Activated CD4-positive, alpha-beta T cell treated with anti-CD3 and anti-CD28 coated beads, Interleukin-2, amount 10 ng/mL, durations not matched to agents 24 days and 14 days (primary cell): ENCODE results near the gene S100A4. TPM values are rescaled to one million over a fixed set of nuclear protein-coding genes. Genes with fewer than 3 reads are reported as not detected.

Experiments
- DNase-seq: peaks from one replicate; pipeline ENCODE4 v3.0.0; 2022
- H3K27ac Mint-ChIP-seq: one replicate; pipeline ENCODE4 v1.8.0; 2022; ENCODE audit warnings: mild to moderate bottlenecking, mixed read lengths
- H3K27me3 Mint-ChIP-seq: one replicate; pipeline ENCODE4 v1.8.0; 2022; ENCODE audit warnings: mixed read lengths
- H3K36me3 Mint-ChIP-seq: one replicate; pipeline ENCODE4 v1.8.0; 2022; ENCODE audit warnings: low read depth, mild to moderate bottlenecking, mixed read lengths
- H3K4me1 Mint-ChIP-seq: one replicate; pipeline ENCODE4 v1.8.0; 2021; ENCODE audit warnings: mixed read lengths
- H3K4me3 Mint-ChIP-seq: one replicate; pipeline ENCODE4 v1.8.0; 2022; ENCODE audit warnings: mild to moderate bottlenecking, moderate library complexity, mixed read lengths
- H3K9me3 Mint-ChIP-seq: one replicate; pipeline ENCODE4 v1.8.0; 2021; ENCODE audit warnings: mixed read lengths
- intact Hi-C: fragments of 100-400 bp; cut with micrococcal nuclease; formaldehyde crosslinking; loops from one replicate; pipeline ENCODE4 v1.15.1; 2023
- total RNA-seq: library from RNA; stranded (reverse); gene quantifications from 2 replicates; pipeline ENCODE4 v1.2.3, GENCODE V29; 2022

S100A4 gene
- total RNA-seq, 1 donor from 2014 or later = 134 TPM

DNA sequence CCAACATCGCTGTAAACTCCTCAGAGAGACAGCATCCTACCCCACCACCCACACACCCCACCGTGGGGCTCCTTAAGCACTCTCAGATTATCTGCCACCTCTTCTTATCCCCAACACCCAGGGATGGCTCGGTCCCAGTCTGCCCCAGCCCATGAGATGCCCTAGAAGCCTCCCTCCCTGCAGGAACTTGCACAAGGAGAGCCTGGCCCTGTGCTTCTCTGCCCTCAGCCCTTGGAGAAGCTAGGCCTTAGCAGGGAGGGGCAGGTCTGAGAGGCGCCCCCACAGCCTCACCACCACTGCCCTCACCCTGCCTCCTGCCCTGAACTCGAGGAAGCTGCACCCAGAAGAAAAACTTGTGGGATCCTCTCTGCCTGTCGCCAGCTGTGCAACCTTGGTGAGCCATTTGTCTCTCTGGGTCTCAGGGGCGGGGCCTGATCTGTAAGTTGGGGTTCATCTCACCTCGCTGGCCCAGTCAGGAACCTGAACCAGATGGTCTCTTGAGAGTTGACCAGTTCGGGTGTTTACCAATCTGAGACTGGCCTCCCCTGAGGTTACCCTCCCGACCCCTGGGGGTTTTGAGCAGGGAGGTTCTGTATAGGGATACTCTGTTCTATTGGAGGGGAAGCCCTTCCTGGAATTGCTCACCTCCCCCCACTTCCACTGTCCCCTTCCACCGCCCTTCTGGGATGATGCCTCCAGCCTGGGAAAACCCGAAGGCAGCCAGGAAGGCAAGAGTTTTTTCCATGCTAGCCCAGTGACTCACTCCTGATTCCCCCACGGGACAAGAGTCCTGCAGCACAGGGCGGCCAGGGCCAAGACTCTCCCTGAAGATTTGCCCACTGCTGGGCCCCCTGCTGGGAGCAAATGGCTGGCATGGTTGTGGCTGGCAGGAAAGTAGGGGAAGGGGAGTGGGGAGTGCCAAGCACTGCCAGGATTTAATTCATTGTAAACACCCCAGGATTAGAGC, 3.4 kb upstream of the S100A4 start, which contains the start of gene S100A3:
TSS of gene S100A3 (minus strand) at position 537 of the 967 bp plus-strand sequence. CDS start 773 bp downstream, outside the sequence.
- no peaks in the 10 kb centered on the region for H3K27me3 Mint-ChIP-seq
- H3K4me3 Mint-ChIP-seq = no peak within 1 kb of the TSS
- peak within 1 kb of the TSS; percentile 17 for H3K27ac Mint-ChIP-seq
- H3K36me3 Mint-ChIP-seq = peaks cover 8% of the 10 kb centered on the region
- H3K9me3 Mint-ChIP-seq = no peaks in the 10 kb centered on the region
- DNase-seq = no peak
- intact Hi-C loops = no loop called here
- peaks cover 49% of the 10 kb centered on the region for H3K4me1 Mint-ChIP-seq

DNA sequence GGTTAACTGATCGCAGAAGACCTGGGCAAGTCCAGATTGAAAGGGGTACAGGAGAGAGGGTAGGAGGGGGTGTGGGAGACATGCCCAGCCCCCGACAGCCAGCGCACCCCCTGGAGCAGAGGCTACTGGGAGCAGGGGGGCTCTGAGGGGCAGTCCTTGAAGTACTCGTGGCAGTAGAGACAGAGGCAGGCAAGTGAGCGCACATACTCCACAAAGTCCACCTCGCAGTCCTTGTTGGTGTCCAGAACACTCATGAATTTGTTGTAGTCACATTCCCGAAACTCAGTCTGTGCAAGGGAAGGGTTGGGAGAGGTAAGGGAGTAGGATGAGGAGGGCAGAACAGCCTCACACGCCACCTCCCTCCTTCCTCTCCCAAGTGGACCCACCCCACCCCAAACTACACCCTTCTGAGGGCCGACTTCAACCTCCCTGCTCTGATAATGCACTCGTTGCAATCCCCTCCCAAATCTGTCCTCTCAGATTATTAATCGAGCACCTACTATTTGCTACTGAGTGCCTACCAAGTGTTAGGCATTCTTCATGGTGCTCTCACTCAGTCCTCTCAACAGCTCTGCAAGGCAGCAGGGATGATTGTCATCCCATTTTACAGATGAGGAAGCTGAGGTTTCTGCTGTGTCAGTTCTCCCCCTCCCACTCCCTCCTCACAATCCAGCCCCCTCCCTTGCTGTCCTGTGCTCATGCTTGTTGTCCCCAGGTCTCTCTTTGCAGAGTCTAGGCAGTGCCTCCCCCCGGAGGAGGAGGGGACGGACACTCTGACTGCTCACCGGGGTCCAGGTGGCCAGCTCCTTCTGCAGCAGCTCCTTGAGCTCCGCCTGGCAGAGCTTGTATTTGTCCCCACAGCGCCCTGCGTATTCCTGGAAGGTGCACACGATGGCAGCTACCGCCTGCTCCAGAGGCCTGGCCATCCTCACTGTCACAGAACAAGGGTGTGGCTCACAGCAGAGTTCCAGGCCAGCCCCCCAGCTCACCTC, 2.2 kb upstream of the S100A4 start:
- H3K27ac Mint-ChIP-seq = peak overlapping the region; percentile 17
- no peak for DNase-seq
- no peaks in the 10 kb centered on the region for H3K27me3 Mint-ChIP-seq
- H3K9me3 Mint-ChIP-seq = no peaks in the 10 kb centered on the region
- intact Hi-C loops = no loop called here
- H3K4me3 Mint-ChIP-seq = no peak overlapping the region
- peaks cover 54% of the 10 kb centered on the region for H3K4me1 Mint-ChIP-seq
- H3K36me3 Mint-ChIP-seq = peaks cover 16% of the 10 kb centered on the region

DNA sequence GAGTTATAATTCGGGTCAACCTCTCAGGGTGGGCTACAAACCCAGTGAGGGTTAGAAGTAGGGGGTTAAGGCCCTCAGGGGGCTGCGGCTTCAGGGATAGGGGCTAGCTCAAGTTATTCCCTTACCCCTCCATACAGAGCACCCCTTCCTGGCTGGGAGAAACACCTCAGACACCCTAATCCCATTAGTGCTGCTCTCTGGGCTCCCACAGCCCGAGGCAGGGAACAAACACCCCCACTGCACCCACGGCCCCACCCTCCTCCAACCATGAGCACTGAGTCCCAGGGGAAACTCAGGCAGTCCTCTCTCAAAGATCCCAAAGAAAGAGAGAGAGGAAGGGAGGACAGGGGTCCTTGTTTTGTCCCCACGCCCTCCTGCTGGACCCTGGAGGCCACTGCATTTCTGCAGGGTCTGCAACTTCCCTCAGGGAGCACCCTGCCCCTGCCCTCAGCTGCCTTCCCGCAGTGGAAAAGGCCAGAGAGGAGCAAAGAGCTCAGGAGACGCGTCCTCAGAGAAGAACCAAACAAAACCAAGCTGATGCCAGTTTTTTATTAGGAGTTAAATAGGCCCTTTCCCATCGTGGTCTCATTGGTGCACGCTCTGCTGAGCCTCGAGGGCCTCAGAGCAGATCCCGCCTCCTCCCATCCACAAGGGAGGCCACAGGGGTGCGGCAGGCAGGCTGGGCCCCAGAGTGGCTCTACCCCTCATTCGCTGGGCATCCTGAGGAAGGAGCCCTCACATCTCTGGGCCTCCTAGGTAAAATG, 1.4 kb upstream of the S100A4 start:
- DNase-seq = no peak
- H3K27ac Mint-ChIP-seq = peak overlapping the region; percentile 72
- H3K36me3 Mint-ChIP-seq = peaks cover 24% of the 10 kb centered on the region
- H3K4me1 Mint-ChIP-seq = peaks cover 63% of the 10 kb centered on the region
- H3K4me3 Mint-ChIP-seq = peak overlapping the region; percentile 54
- intact Hi-C loops = no loop called here
- H3K9me3 Mint-ChIP-seq = no peaks in the 10 kb centered on the region
- H3K27me3 Mint-ChIP-seq = no peaks in the 10 kb centered on the region

DNA sequence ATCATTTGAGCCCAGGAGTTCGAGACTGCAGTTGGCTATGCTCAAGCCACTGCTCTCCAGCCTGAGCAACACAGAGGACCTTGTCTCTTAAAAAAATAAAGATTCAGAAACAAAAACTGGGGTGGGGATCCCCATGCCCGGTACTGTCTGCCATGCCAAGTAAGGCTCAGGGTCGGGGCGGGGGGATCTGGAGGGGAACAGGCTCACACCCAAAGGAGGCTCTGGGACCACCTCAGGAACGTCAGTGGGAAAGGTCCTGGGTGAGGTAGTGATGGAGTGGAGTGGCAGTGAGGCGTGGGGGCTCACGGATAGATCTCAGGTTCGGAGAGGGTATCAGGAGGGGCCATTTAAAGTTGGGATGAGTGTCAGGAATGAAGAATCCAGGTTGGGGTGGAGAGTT, 765 bp upstream of the S100A4 start:
- intact Hi-C loops = no loop called here
- no peak for DNase-seq
- H3K4me3 Mint-ChIP-seq = peak overlapping the region; percentile 54
- peaks cover 69% of the 10 kb centered on the region for H3K4me1 Mint-ChIP-seq
- no peaks in the 10 kb centered on the region for H3K27me3 Mint-ChIP-seq
- peak overlapping the region; percentile 99 for H3K27ac Mint-ChIP-seq
- no peaks in the 10 kb centered on the region for H3K9me3 Mint-ChIP-seq
- peaks cover 24% of the 10 kb centered on the region for H3K36me3 Mint-ChIP-seq

GRCh38 chr1:153544453-153545066, 1.0 kb downstream of the S100A4 start:
- peak overlapping the region; percentile 99 for H3K27ac Mint-ChIP-seq
- peak; percentile 72 for DNase-seq
- H3K27me3 Mint-ChIP-seq = no peaks in the 10 kb centered on the region
- peaks cover 24% of the 10 kb centered on the region for H3K36me3 Mint-ChIP-seq
- intact Hi-C loops = loop anchor here (1.0 kb wide), 2 partner anchors 9 to 24 kb away; partner anchors contain the start of gene S100A6
- peak overlapping the region; percentile 95 for H3K4me3 Mint-ChIP-seq
- H3K9me3 Mint-ChIP-seq = no peaks in the 10 kb centered on the region
- peaks cover 84% of the 10 kb centered on the region for H3K4me1 Mint-ChIP-seq

GRCh38 chr1:153543736-153544135, 1.9 kb downstream of the S100A4 start:
- peaks cover 24% of the 10 kb centered on the region for H3K36me3 Mint-ChIP-seq
- no peaks in the 10 kb centered on the region for H3K9me3 Mint-ChIP-seq
- H3K4me1 Mint-ChIP-seq = peaks cover 81% of the 10 kb centered on the region
- no peak for DNase-seq
- no peaks in the 10 kb centered on the region for H3K27me3 Mint-ChIP-seq
- intact Hi-C loops = no loop called here
- peak overlapping the region; percentile 99 for H3K27ac Mint-ChIP-seq
- H3K4me3 Mint-ChIP-seq = peak overlapping the region; percentile 95

GRCh38 chr1:153542956-153543711, 2.5 kb downstream of the S100A4 start:
- Mint-ChIP-seq H3K27ac (peak overlapping the region; percentile 90), H3K4me3 (peak overlapping the region; percentile 95), H3K27me3 (no peaks in the 10 kb centered on the region), H3K9me3 (no peaks in the 10 kb centered on the region), H3K4me1 (peaks cover 78% of the 10 kb centered on the region), H3K36me3 (peaks cover 24% of the 10 kb centered on the region)
- intact Hi-C loops = no loop called here
- DNase-seq = no peak

GRCh38 chr1:153541641-153542590, 3.7 kb downstream of the S100A4 start:
- intact Hi-C loops = loop anchor here (2.0 kb wide), 1 partner anchor 129 kb away; the partner anchor contains the start of gene ILF2
- Mint-ChIP-seq H3K4me3 (peak overlapping the region; percentile 66), H3K9me3 (no peaks in the 10 kb centered on the region), H3K36me3 (peaks cover 24% of the 10 kb centered on the region), H3K4me1 (peaks cover 83% of the 10 kb centered on the region), H3K27ac (peak overlapping the region; percentile 90), H3K27me3 (no peaks in the 10 kb centered on the region)
- DNase-seq = no peak

DNA sequence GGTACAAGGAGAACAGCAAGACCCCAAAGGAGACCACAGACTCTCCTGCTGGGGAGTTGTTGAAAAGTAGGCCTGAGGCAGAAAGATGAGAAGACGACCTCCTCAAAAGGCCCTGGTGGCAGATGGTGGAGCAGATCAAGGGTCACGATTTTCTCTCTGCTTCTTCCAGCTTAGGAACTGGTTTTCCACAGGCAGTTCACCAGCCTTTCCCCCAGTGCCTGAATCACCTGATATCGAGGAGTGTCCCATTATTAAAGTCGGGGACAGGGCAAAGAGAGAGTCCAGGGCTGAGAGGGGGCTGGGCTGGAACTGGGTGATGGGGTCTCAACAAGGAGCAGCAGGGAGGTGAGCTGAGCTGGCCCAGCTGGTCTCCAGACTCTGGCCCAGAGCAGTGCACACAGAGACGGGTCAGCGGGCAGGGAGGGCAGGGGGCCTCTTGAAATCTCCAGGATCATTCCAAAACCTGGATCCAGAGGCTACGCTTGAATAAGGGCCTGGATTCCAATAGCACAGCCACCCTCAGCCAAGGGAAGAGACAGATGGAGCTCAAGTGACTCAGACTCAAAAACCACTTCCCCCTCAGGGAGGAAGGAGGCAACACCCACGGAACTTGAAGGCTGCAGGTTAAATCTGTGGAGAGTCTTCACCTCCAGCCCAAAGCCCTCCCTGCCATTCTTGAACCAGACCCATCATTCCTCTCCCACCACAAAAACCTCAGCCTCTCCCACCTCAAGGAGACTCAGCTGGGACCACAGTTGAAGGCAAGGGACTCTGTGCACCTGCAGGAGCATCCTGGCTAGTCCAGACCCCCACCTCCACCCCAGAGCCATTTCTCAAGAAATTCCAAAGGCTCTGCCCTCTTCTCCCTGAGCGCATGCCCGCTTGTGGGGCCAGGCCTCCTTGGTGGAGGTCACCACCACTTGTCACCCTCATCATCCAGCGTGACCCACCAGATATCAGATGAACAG, 4.9 kb downstream of the S100A4 start, which contains the start of gene S100A5:
TSS of gene S100A5 (minus strand) at position 541 of the 968 bp plus-strand sequence. CDS start 743 bp downstream, outside the sequence.
- Mint-ChIP-seq H3K27ac (peak within 1 kb of the TSS; percentile 90), H3K27me3 (no peaks in the 10 kb centered on the region), H3K4me3 (peak within 1 kb of the TSS; percentile 66), H3K36me3 (peaks cover 24% of the 10 kb centered on the region), H3K4me1 (peaks cover 83% of the 10 kb centered on the region), H3K9me3 (no peaks in the 10 kb centered on the region)
- intact Hi-C loops = loop anchor here (2.0 kb wide), 1 partner anchor 130 kb away; the partner anchor contains the start of gene ILF2
- peak; percentile 88 for DNase-seq

DNA sequence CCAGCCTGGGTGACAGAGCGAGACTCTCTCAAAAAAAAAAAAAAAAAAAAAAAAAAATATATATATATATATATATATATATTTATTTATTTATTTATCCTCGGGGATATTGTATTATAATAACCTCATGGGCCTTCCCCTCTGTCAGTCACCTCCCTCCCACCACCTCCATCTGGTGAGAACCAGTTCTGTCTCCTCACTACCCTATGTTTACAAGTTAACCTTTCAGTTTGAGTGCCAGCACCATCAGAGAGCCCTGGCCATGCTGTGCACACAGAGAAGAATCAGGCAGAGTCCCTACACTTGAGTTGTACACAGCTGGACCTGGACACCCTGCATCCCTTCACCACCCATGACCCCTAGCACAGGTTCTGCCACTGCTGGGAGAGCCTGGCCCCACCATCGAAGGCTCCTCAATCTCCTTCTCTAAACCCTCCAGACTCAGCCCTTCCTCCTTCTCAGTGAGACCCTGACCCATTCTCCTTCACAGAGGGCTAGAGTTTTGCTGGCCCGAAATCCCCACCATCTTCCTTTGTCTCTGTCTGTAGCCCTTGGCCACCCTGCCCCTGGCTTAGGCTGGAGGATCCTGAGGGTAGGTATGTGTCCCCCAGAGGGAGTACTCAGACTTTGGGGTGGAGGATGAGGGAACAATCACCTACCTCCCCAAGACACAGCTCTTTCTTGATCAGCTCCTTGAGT, 6.1 kb downstream of the S100A4 start:
- Mint-ChIP-seq H3K27me3 (no peaks in the 10 kb centered on the region), H3K4me1 (peaks cover 77% of the 10 kb centered on the region), H3K27ac (peak overlapping the region; percentile 90), H3K4me3 (peak overlapping the region; percentile 66), H3K9me3 (no peaks in the 10 kb centered on the region), H3K36me3 (peaks cover 25% of the 10 kb centered on the region)
- DNase-seq = no peak
- intact Hi-C loops = loop anchor here (2.0 to 10.0 kb wide), 2 partner anchors 131 to 425 kb away; partner anchors contain the start of genes CREB3L4, ILF2 and SLC39A1
